Mesenchymal stem cell (in vitro differentiated cells and primary cell): Measurements from ENCODE around the gene HOXD4.

Experiments used
- DNase-seq: peaks from one replicate; pipeline ENCODE4 v3.0.0-alpha.2; 2013
- H2AFZ ChIP-seq: one replicate; pipeline ENCODE4 v1.6.1; 2013; ENCODE audit warnings: low read depth, mild to moderate bottlenecking, control low read depth, inconsistent platforms, low read length, moderate library complexity
- H2AK5ac ChIP-seq: 2 replicates; pipeline ENCODE4 v1.6.1; 2013; ENCODE audit warnings: low read length, moderate library complexity, mild to moderate bottlenecking, inconsistent platforms; ENCODE audit not compliant: severe bottlenecking
- H2BK120ac ChIP-seq: one replicate; pipeline ENCODE4 v1.6.1; 2013; ENCODE audit warnings: low read depth, mild to moderate bottlenecking, inconsistent platforms, low read length, moderate library complexity
- H2BK12ac ChIP-seq, 2 experiments: one replicate each; pipeline ENCODE4 v1.6.1; 2013; ENCODE audit warnings: inconsistent platforms in 2 of 2, low read length in 2 of 2, mild to moderate bottlenecking in 2 of 2, moderate library complexity in 2 of 2, control low read depth in 1 of 2
- H2BK15ac ChIP-seq: one replicate; pipeline ENCODE4 v1.6.1; 2013; ENCODE audit warnings: mild to moderate bottlenecking, low read depth, inconsistent platforms; ENCODE audit not compliant: poor library complexity, severe bottlenecking
- H2BK5ac ChIP-seq: 2 replicates; pipeline ENCODE4 v1.6.1; 2013; ENCODE audit warnings: low read depth, mild to moderate bottlenecking, low read length, control low read depth, inconsistent platforms; ENCODE audit not compliant: poor library complexity, severe bottlenecking
- H3K14ac ChIP-seq, 2 experiments: one replicate each; pipeline ENCODE4 v1.6.1; 2013; ENCODE audit warnings: inconsistent platforms in 2 of 2, low read length in 2 of 2, control low read depth in 1 of 2, mild to moderate bottlenecking in 1 of 2, moderate library complexity in 1 of 2
- H3K18ac ChIP-seq, 2 experiments: one replicate each; pipeline ENCODE4 v1.6.1; 2013; ENCODE audit warnings: inconsistent platforms in 2 of 2, low read length in 2 of 2, control low read depth in 1 of 2, low read depth in 1 of 2, mild to moderate bottlenecking in 1 of 2
- H3K23ac ChIP-seq, 2 experiments: one replicate each; pipeline ENCODE4 v1.6.1; 2013; ENCODE audit warnings: inconsistent platforms in 2 of 2, low read length in 2 of 2, mild to moderate bottlenecking in 2 of 2, moderate library complexity in 2 of 2, control low read depth in 1 of 2
- H3K27ac ChIP-seq: 2 replicates; pipeline ENCODE4 v1.5.1; 2013; ENCODE audit warnings: mild to moderate bottlenecking, moderate library complexity, low read length, control low read depth, inconsistent platforms; ENCODE audit not compliant: poor library complexity, severe bottlenecking
- H3K27me3 ChIP-seq, 2 experiments: 2 replicates each; pipeline versions ENCODE4 v1.6.1 to v1.7.0; 2013; ENCODE audit warnings: low read length in 2 of 2, mild to moderate bottlenecking in 2 of 2, moderate library complexity in 2 of 2, control low read depth in 1 of 2, inconsistent platforms in 1 of 2; ENCODE audit not compliant: control insufficient read depth in 1 of 2, insufficient read depth in 1 of 2
- H3K36me3 ChIP-seq, 2 experiments: 2 replicates each; pipeline versions ENCODE4 v1.6.1 to v1.7.0; 2013; ENCODE audit warnings: low read length in 2 of 2, control low read depth in 1 of 2, inconsistent platforms in 1 of 2, low read depth in 1 of 2, mild to moderate bottlenecking in 1 of 2; ENCODE audit not compliant: insufficient read depth in 2 of 2, control insufficient read depth in 1 of 2
- H3K4ac ChIP-seq, 2 experiments: one replicate each; pipeline ENCODE4 v1.6.1; 2013; ENCODE audit warnings: inconsistent platforms in 2 of 2, low read length in 2 of 2, mild to moderate bottlenecking in 2 of 2, moderate library complexity in 2 of 2, control low read depth in 1 of 2, low read depth in 1 of 2
- H3K4me1 ChIP-seq: 2 replicates; pipeline ENCODE4 v1.6.1; 2013; ENCODE audit warnings: low read depth, low read length, control low read depth; ENCODE audit not compliant: control insufficient read depth, insufficient read depth
- H3K4me2 ChIP-seq: 2 replicates; pipeline ENCODE4 v1.6.1; 2013; ENCODE audit warnings: low read length, mild to moderate bottlenecking, inconsistent platforms; ENCODE audit not compliant: poor library complexity, severe bottlenecking
- H3K4me3 ChIP-seq, 2 experiments: 2 replicates each; pipeline versions ENCODE4 v1.5.1 to v1.7.0; 2013; ENCODE audit warnings: low read length in 2 of 2, mild to moderate bottlenecking in 2 of 2, control low read depth in 1 of 2, low read depth in 1 of 2; ENCODE audit not compliant: insufficient read depth in 1 of 2
- H3K79me1 ChIP-seq: replicated peaks from 2 replicates; pipeline ENCODE4 v1.6.1; 2013; ENCODE audit warnings: mild to moderate bottlenecking, control low read depth, low read length, inconsistent platforms; ENCODE audit not compliant: poor library complexity, severe bottlenecking
- H3K9ac ChIP-seq: 2 replicates; pipeline ENCODE4 v1.7.0; 2013; ENCODE audit warnings: mild to moderate bottlenecking, low read length, moderate library complexity
- H3K9me3 ChIP-seq: 2 replicates; pipeline ENCODE4 v1.7.0; 2013; ENCODE audit warnings: mild to moderate bottlenecking, low read length; ENCODE audit not compliant: control insufficient read depth
- H4K8ac ChIP-seq: one replicate; pipeline ENCODE4 v1.6.1; 2013; ENCODE audit warnings: inconsistent platforms, mild to moderate bottlenecking, low read length, moderate library complexity
- H4K91ac ChIP-seq: one replicate; pipeline ENCODE4 v1.6.1; 2013; ENCODE audit warnings: mild to moderate bottlenecking, low read length, inconsistent platforms
- WGBS: methylation state at CpG from one replicate; pipeline ENCODE4 v1.1.7; 2013; ENCODE audit warnings: mixed read lengths; 5-methylcytosine and 5-hydroxymethylcytosine counted together

Gene HOXD4

DNA sequence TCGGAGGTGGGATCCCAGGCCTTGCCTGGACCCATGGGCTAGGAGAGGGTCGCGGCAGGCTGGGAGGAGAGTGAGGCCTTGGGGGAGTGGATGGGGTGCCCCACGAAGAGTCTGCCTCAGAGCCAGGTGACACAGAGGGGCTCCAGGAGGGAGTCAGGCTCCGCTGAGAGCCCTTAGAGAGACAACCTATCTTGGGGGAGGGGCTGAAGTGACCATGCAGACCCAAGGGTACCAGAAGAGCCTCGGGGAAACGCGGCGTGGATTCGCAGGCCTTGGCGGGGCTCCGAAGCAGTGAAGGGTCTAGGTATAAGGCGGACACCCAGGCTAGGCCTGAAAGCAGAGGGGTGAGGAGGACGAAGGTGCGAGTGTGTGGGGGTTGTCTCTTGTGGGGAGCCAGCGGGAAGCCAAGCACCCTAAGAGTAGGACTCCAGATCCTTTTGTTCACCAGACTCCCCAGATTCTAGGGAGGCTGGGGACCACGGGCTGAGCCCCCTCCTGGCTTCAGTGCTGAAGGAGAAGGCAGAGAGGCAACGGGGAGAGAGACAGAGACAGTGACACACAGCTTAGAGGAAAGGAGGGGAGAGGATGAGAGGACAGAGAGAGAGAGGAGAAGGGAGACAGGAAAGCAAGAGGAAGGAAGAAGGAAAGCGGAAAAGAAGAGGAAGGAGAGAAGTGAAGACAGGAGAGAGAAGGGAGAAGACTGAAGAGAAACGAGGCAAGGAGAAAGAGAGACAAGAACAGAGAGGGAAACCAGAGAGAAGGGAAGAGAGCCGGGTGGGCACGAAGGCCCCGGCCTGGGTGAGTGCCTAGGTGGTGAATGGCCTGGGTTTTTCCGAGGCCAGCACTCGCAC is 45.4 kb upstream of the HOXD4 start:
- H3K14ac ChIP-seq: no peak overlapping the region
- no peak overlapping the region for H3K27ac ChIP-seq
- no peak overlapping the region for H2BK15ac ChIP-seq
- H2BK120ac ChIP-seq: no peak overlapping the region
- no peaks in the 10 kb centered on the region for H3K9me3 ChIP-seq
- peaks cover 90 to 93% of the 10 kb centered on the region in 2 experiments for H3K27me3 ChIP-seq
- H2AFZ ChIP-seq: no peak overlapping the region
- H3K23ac ChIP-seq: no peak overlapping the region
- no peak overlapping the region for H3K18ac ChIP-seq
- no peak overlapping the region for H3K9ac ChIP-seq
- no peak overlapping the region for H3K4ac ChIP-seq
- WGBS: 3% methylated on average over 23 of the region's 25 CpGs
- H3K4me3 ChIP-seq: no peak overlapping the region
- peaks cover 22% of the 10 kb centered on the region for H3K4me1 ChIP-seq
- H2BK12ac ChIP-seq: no peak overlapping the region
- H3K79me1 ChIP-seq: no peaks in the 10 kb centered on the region
- no peak overlapping the region for H2BK5ac ChIP-seq
- no peak for DNase-seq
- H4K8ac ChIP-seq: no peak overlapping the region
- no peak overlapping the region for H3K4me2 ChIP-seq
- no peak overlapping the region for H2AK5ac ChIP-seq
- H4K91ac ChIP-seq: no peak overlapping the region
- H3K36me3 ChIP-seq: no peaks in the 10 kb centered on the region

DNA sequence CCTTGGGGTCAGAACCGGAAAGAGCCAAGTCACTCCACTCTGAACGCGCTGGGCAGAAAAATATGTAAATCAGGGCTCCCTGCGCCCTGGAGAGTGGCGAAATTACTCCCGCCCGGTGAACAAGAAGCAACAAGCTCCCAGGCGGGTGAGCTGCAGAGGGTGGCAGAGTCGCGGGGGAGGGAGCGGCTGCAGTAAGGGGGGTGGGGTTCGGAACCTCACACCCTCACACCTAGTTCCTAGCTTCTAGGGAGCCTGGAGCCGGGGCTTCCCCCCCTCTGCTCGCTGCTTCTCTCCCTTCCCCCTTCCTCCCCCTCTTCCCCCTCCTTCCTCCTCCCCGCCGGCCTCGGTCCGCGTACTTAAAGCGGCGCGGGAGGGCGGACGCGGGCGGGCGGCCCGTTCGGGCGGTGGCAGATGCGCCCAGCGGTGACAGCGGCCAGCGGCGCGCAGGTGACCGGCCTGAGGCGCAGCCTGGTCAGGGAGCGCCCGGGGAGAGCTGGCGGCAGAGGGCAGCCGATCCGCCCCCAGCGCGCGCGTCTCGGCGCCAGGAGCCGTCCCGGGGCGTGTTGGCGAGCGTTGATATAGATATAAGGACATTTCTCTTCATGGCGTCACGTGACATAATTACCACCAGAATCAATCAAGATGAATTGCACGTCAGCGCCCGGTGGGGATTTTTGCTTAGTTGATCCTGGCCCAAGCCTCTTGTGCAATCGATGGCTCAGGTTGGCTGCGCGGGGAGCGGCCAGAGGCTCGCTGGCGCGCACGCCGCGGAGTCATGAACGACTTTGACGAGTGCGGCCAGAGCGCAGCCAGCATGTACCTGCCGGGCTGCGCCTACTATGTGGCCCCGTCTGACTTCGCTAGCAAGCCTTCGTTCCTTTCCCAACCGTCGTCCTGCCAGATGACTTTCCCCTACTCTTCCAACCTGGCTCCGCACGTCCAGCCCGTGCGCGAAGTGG is 44.5 kb upstream of the HOXD4 start, which contains the start of gene HOXD11:
TSS of gene HOXD11 (plus strand) at position 700 of the 959 bp plus-strand sequence. CDS start at position 776, 76 bp downstream.
- Histone ChIP-seq H3K27ac (no peak within 1 kb of the TSS), H2BK120ac (no peak within 1 kb of the TSS), H3K79me1 (no peaks in the 10 kb centered on the region), H3K4me3 (peak within 1 kb of the TSS; percentile 27 to 69), H3K36me3 (no peaks in the 10 kb centered on the region), H3K4me1 (peaks cover 22% of the 10 kb centered on the region), H2BK15ac (no peak within 1 kb of the TSS), H3K27me3 (peaks cover 90 to 93% of the 10 kb centered on the region in 2 experiments), H3K9me3 (no peaks in the 10 kb centered on the region), H4K8ac (no peak within 1 kb of the TSS), H2AK5ac (no peak within 1 kb of the TSS), H3K14ac (no peak within 1 kb of the TSS), H3K4ac (no peak within 1 kb of the TSS), H2BK12ac (no peak within 1 kb of the TSS), H3K23ac (no peak within 1 kb of the TSS), H3K4me2 (peak within 1 kb of the TSS; percentile 5), H2BK5ac (no peak within 1 kb of the TSS), H2AFZ (no peak within 1 kb of the TSS), H3K18ac (no peak within 1 kb of the TSS), H3K9ac (no peak within 1 kb of the TSS), H4K91ac (no peak within 1 kb of the TSS)
- DNase-seq: no peak
- 1% methylated on average over 44 of the region's 85 CpGs for WGBS

DNA sequence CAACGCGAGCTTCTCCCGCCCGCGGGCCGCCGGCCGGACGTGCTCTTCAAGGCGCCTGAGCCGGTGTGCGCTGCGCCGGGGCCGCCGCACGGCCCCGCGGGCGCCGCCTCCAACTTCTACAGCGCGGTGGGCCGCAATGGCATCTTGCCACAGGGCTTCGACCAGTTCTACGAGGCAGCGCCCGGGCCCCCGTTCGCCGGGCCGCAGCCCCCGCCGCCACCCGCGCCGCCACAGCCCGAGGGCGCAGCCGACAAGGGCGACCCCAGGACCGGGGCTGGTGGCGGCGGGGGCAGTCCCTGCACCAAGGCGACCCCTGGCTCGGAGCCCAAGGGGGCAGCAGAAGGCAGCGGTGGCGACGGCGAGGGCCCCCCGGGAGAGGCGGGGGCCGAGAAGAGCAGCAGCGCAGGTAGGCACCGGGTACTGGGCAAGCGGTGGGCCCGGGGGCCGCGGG is 43.6 kb upstream of the HOXD4 start:
- no peak overlapping the region for H2BK15ac ChIP-seq
- no peak overlapping the region for H3K4ac ChIP-seq
- no peak overlapping the region for H3K14ac ChIP-seq
- no peak overlapping the region for H3K23ac ChIP-seq
- H3K4me1 ChIP-seq: peaks cover 22% of the 10 kb centered on the region
- H4K91ac ChIP-seq: no peak overlapping the region
- H3K9me3 ChIP-seq: no peaks in the 10 kb centered on the region
- no peak overlapping the region for H2BK5ac ChIP-seq
- H3K27ac ChIP-seq: no peak overlapping the region
- H3K9ac ChIP-seq: no peak overlapping the region
- H3K4me3 ChIP-seq: peak overlapping the region in 1 of 2 experiments; percentile 27
- no peak overlapping the region for H2BK120ac ChIP-seq
- no peaks in the 10 kb centered on the region for H3K79me1 ChIP-seq
- H4K8ac ChIP-seq: no peak overlapping the region
- no peak for DNase-seq
- under 1% methylated on average over 25 of the region's 59 CpGs for WGBS
- H3K36me3 ChIP-seq: no peaks in the 10 kb centered on the region
- H3K4me2 ChIP-seq: no peak overlapping the region
- H2AK5ac ChIP-seq: no peak overlapping the region
- H2AFZ ChIP-seq: no peak overlapping the region
- H3K18ac ChIP-seq: no peak overlapping the region
- peaks cover 90 to 93% of the 10 kb centered on the region in 2 experiments for H3K27me3 ChIP-seq
- H2BK12ac ChIP-seq: no peak overlapping the region
